ENCODE measurements around the gene KLF6.

The KLF6 gene

DNA sequence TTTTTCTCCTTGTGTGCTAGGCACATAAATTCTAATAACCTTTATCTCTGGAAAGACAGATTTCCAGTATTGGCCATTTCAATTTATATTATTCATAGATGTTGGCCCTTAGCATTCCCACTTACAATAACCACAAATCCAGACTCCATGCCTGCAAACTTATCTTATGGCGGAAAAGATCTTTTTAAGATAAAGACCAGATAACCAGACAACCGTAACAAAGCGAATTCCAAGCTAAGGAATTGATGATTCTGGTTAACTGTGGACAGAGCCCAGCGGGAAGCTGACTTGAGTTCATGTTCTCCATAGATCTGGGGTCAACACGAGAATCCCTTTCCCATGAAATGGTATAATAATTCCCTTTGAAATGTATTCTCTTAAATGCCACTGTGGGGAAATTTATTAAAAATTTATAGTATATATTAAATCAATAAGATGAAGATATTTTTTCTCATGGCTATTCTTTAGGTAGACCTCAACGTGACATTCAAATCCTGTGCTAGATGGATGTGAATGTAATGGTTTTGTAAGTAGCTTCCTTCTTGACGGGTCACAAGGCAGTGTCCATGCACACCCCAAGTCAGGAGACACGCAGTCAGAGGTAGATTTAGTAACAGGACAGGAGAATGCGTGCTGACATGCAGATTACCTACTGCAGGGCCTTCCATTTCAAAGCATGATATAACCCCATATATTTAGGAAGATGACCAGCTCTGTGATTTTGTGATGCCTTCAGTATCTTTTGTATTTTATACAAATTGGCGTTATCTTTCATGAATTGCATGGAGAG is 37.7 kb upstream of the KLF6 start:
- DNase-seq (ENCODE audit: low read depth), result no peak
- H3K4me3 ChIP-seq (replicated peaks; ENCODE audit: low read depth, low read length), result no peak overlapping the region
- TF ChIP-seq, protein P1, sequence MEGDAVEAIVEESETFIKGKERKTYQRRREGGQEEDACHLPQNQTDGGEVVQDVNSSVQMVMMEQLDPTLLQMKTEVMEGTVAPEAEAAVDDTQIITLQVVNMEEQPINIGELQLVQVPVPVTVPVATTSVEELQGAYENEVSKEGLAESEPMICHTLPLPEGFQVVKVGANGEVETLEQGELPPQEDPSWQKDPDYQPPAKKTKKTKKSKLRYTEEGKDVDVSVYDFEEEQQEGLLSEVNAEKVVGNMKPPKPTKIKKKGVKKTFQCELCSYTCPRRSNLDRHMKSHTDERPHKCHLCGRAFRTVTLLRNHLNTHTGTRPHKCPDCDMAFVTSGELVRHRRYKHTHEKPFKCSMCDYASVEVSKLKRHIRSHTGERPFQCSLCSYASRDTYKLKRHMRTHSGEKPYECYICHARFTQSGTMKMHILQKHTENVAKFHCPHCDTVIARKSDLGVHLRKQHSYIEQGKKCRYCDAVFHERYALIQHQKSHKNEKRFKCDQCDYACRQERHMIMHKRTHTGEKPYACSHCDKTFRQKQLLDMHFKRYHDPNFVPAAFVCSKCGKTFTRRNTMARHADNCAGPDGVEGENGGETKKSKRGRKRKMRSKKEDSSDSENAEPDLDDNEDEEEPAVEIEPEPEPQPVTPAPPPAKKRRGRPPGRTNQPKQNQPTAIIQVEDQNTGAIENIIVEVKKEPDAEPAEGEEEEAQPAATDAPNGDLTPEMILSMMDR (IDR thresholded peaks at IDR 0.05; ENCODE audit: low read length, missing control alignments), result no peak

DNA sequence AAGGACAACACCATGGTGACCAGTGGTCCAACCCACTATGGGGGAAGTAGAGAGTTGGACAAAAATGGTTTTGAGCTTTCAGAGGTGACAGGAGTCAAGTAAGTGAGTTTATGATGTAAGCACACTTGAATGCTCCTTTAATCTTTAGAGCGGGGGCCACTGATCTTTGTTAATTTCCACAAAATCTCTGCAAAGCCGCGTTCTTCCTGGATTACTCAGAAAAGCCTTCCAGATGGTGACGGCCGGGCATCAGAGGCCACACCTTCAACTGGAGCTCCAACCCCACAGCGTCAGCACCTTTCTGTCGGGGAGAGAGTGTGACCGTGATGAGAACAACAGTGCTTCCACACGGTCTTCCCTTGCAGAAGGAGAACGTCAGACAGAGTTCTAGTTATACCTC is 35.2 kb upstream of the KLF6 start:
- DNase-seq (ENCODE audit: low read depth), result peak; percentile 66
- H3K4me3 ChIP-seq (replicated peaks; ENCODE audit: low read depth, low read length), result no peak overlapping the region
- TF ChIP-seq, protein P1 (IDR thresholded peaks at IDR 0.05; ENCODE audit: low read length, missing control alignments), result no peak

DNA sequence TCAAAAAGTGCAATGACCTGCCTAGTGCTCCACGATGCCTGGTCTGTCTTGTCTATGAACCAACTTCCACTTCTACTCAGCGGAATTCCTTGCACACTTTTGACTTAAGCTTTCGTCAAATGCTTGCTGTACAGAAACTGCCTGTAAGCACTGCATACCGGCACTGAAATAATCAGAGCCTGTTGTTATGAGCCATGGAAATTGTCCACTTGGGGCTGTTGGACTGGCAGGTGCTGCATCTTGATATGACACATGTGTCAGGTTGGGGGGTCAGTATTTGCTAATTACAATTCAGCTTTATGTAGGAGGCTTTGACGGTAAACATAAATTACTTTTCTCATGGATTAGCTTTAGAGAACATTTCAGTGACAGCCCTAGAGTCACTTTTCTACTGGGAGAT is 32.0 kb upstream of the KLF6 start:
- TF ChIP-seq, protein P1 (IDR thresholded peaks at IDR 0.05; ENCODE audit: low read length, missing control alignments), result no peak
- DNase-seq (ENCODE audit: low read depth), result no peak
- H3K4me3 ChIP-seq (replicated peaks; ENCODE audit: low read depth, low read length), result no peak overlapping the region

DNA sequence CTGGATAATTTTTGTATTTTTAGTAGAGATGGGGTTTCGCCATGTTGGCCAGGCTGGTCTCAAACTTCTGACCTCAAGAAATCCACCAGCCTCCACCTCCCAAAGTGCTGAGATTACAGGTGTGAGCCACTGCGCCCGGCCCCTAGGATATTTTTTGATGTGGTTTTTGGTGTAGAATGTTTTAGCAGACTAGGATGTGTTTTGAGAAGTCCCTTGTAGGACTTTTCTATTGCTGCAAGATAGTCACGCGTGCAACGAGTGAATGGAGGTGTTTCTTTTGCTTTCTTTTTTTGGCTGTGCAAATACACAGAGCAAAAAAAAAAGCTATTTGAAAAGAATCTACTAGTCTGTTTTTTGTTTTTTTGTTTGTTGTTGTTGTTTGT is 29.8 kb upstream of the KLF6 start:
- TF ChIP-seq, protein P1 (IDR thresholded peaks at IDR 0.05; ENCODE audit: low read length, missing control alignments), result no peak
- no peak overlapping the region for H3K4me3 ChIP-seq (replicated peaks; ENCODE audit: low read depth, low read length)
- DNase-seq (ENCODE audit: low read depth), result no peak

DNA sequence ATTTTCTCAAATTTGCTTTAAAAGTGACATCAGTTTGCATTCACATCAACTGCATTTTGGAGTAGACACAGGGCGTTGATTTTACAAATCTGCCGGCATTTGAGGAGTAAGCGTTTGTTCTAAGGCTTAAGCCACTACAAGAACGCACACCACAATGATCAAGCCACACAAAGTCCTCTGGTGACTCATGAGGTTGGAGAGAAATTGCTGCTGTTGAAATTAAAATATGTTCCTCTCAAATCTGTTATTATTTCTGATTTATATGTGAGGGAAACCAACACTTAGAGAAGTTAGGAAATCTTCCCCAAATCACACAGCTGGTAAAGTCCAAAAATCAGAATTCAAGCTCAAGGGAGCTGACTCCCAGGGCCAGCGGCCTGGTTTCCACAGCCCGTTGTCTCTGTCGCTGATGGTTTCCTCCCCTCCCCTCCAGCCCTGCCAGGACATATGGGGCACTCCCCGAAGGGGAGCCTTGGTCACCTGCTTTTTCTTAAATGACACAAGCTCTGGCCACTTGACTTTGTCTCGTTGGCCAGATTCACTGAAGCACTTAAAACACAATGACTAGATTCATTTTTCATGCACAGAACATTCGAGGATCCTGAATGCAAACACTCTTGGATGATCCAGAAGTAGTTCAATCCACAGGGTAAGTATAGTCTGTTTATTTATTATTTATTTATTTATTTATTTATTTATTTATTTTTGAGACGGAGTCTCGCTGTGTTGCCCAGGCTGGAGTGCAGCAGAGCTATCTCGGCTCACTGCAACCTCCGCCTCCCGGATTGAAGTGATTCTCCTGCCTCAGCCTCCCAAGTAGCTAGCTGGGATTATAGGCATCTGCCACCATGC is 29.2 kb upstream of the KLF6 start:
- TF ChIP-seq, protein P1 (IDR thresholded peaks at IDR 0.05; ENCODE audit: low read length, missing control alignments), result no peak
- peak; percentile 29 for DNase-seq (ENCODE audit: low read depth)
- no peak overlapping the region for H3K4me3 ChIP-seq (replicated peaks; ENCODE audit: low read depth, low read length)

DNA sequence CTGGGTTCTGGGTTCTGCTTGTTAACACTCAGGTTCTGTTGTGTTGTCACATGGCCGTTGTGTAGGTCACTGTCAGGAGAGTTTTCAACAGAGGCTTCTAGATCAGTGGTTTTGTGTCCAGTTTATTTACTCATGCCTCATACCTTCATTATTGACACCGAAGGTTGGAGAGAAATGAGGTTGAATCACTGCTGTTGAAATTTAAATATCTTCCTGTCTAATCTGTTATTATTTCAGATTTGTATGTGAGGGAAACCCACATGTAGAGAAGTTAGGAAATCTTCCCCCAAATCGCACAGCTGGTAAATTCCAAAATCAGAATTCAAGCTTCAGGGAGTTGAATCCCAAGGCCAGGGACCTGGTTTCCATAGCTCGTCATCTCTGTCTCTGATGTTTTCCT is 28.3 kb upstream of the KLF6 start:
- TF ChIP-seq, protein P1 (IDR thresholded peaks at IDR 0.05; ENCODE audit: low read length, missing control alignments), result no peak
- no peak for DNase-seq (ENCODE audit: low read depth)
- no peak overlapping the region for H3K4me3 ChIP-seq (replicated peaks; ENCODE audit: low read depth, low read length)
